ENCODE measurements around the gene TRIM52. TPM values are rescaled to one million over a fixed set of nuclear protein-coding genes. Genes with fewer than 3 reads are reported as not detected.

Gene TRIM52
- total and polyA plus RNA-seq, 9 of the 15 experiments (the other 6 are each of a cell fraction or from before 2014, with no cell fraction given), result 3.3 to 21.9 (median 13.5) TPM

GRCh38 chr5:181222630-181223057 is 38.3 kb downstream of the TRIM52 start (continued):
- TF ChIP-seq, protein P1, sequence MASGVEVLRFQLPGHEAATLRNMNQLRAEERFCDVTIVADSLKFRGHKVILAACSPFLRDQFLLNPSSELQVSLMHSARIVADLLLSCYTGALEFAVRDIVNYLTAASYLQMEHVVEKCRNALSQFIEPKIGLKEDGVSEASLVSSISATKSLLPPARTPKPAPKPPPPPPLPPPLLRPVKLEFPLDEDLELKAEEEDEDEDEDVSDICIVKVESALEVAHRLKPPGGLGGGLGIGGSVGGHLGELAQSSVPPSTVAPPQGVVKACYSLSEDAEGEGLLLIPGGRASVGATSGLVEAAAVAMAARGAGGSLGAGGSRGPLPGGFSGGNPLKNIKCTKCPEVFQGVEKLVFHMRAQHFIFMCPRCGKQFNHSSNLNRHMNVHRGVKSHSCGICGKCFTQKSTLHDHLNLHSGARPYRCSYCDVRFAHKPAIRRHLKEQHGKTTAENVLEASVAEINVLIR (CRISPR knock-in tag; IDR thresholded peaks at IDR 0.05), result no peak
- TF ChIP-seq ZNF311 (CRISPR knock-in tag; IDR thresholded peaks at IDR 0.05) (peak; percentile 70; the same call in 1 of the 2 replicates), ZNF165 (CRISPR knock-in tag; IDR thresholded peaks at IDR 0.05; ENCODE audit: borderline replicate concordance) (no peak), CEBPB (tag; IDR thresholded peaks at IDR 0.05) (no peak), ZNF224 (CRISPR knock-in tag; IDR thresholded peaks at IDR 0.05) (no peak), ZNF175 (CRISPR knock-in tag; IDR thresholded peaks at IDR 0.05; ENCODE audit: low read depth) (peak; percentile 57; the same call in 1 of the 2 replicates), SRSF1 (IDR thresholded peaks at IDR 0.05; ENCODE audit: low read depth, low read length) (0 out of 2 replicates have a peak, but pooled peaks have one; percentile 12), ZBTB9 (CRISPR knock-in tag; IDR thresholded peaks at IDR 0.05) (0 out of 2 replicates have a peak, but pooled peaks have one; percentile 49), PML (IDR thresholded peaks at IDR 0.05; ENCODE audit: low read length) (0 out of 2 replicates have a peak, but pooled peaks have one; percentile 1), MAFF (IDR thresholded peaks at IDR 0.05; ENCODE audit: low read length) (no peak), JUND (IDR thresholded peaks at IDR 0.05; ENCODE audit: borderline replicate concordance, low read depth, low read length) (no peak), JUND (tag; IDR thresholded peaks at IDR 0.05; ENCODE audit: borderline replicate concordance, low read depth, low read length) (no peak), NONO (IDR thresholded peaks at IDR 0.05; ENCODE audit: low read depth in 2 of 2, low read length in 1 of 2) (no peak), ZNF57 (CRISPR knock-in tag; IDR thresholded peaks at IDR 0.05) (no peak), CCAR2 (IDR thresholded peaks at IDR 0.05; ENCODE audit: low read depth, low read length) (no peak), ZNF324 (CRISPR knock-in tag; IDR thresholded peaks at IDR 0.05) (0 out of 2 replicates have a peak, but pooled peaks have one; percentile 40), GATAD2B (IDR thresholded peaks at IDR 0.05; ENCODE audit: borderline replicate concordance) (0 out of 2 replicates have a peak, but pooled peaks have one; percentile 1), TCFL5 (CRISPR knock-in tag; conservative IDR thresholded peaks at IDR 0.05) (no peak), GTF2F1 (IDR thresholded peaks at IDR 0.05; ENCODE audit: low read depth, low read length) (no peak), PHB (CRISPR knock-in tag; IDR thresholded peaks at IDR 0.05) (0 out of 2 replicates have a peak, but pooled peaks have one; percentile 55), HIVEP1 (CRISPR knock-in tag; IDR thresholded peaks at IDR 0.05) (0 out of 2 replicates have a peak, but pooled peaks have one; percentile 59), HOXB6 (CRISPR knock-in tag; IDR thresholded peaks at IDR 0.05; ENCODE audit: borderline replicate concordance) (no peak), CHCHD3 (CRISPR knock-in tag; IDR thresholded peaks at IDR 0.05) (no peak), RBM14 (IDR thresholded peaks at IDR 0.05; ENCODE audit: borderline replicate concordance, insufficient read depth, low read depth, low read length) (no peak)
- TF ChIP-seq, protein P2, sequence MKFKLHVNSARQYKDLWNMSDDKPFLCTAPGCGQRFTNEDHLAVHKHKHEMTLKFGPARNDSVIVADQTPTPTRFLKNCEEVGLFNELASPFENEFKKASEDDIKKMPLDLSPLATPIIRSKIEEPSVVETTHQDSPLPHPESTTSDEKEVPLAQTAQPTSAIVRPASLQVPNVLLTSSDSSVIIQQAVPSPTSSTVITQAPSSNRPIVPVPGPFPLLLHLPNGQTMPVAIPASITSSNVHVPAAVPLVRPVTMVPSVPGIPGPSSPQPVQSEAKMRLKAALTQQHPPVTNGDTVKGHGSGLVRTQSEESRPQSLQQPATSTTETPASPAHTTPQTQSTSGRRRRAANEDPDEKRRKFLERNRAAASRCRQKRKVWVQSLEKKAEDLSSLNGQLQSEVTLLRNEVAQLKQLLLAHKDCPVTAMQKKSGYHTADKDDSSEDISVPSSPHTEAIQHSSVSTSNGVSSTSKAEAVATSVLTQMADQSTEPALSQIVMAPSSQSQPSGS (CRISPR knock-in tag; IDR thresholded peaks at IDR 0.05), result no peak
